HCT116 (cell line): Measurements from ENCODE around the gene RNH1. TPM values are rescaled to one million over a fixed set of nuclear protein-coding genes. Genes with fewer than 3 reads are reported as not detected.

Source experiments
- ATAC-seq: fragments of 200-7000 bp; cut with Tn5 transposase; 2 replicates; pipeline ENCODE4 v1.9.1; 2020; ENCODE audit warnings: mild to moderate bottlenecking, moderate library complexity
- BruUV-seq: library from RNA; stranded (reverse); fragments of 400-500 nt; replicated peaks from 2 replicates; lab custom pipeline; 2021; lab: Mats Ljungman, UMichigan
- CTCF ChIA-PET: fragments of 300-600 bp; sonication (Branson Sonifier 250); formaldehyde crosslinking; loops from one replicate; lab custom pipeline; 2021; ENCODE audit warnings: antibody characterized with exemption; lab: Charles Lee
- POLR2A ChIA-PET: fragments of 300-600, 350-600 bp; sonication (Branson Sonifier 250); formaldehyde crosslinking; loops from one replicate; lab custom pipeline; 2021; ENCODE audit warnings: antibody characterized with exemption; lab: Charles Lee
- RAD21 ChIA-PET, 2 experiments: fragments of 300-600 bp; sonication (Branson Sonifier 250); formaldehyde crosslinking; loops; one replicate each; lab custom pipeline; 2023; ENCODE audit warnings: low total read pairs in 2 of 2; ENCODE audit not compliant: uncharacterized antibody in 2 of 2, unreplicated experiment in 2 of 2, low non-redundant PET in 1 of 2; lab: Charles Lee
- DNase-seq: peaks from one replicate; pipeline ENCODE4 v3.0.0-alpha.2; 2010; ENCODE audit warnings: low read depth, low spot score
- H2AFZ ChIP-seq: fragments of 200-600 bp; shearing (Covaris generic), sonication (generic); 2 replicates; pipeline ENCODE4 v1.6.1; 2017; ENCODE audit warnings: low read depth, mixed run types, mixed read lengths, antibody characterized with exemption, low read length; ENCODE audit not compliant: poor library complexity, severe bottlenecking
- H3K27ac ChIP-seq: 2 replicates; pipeline ENCODE4 v1.5.1; 2012; ENCODE audit warnings: low read depth, low read length
- H3K27me3 ChIP-seq: fragments of 200-600 bp; sonication (generic); 2 replicates; pipeline ENCODE4 v1.6.1; 2016; ENCODE audit warnings: mixed run types, low read length, mixed read lengths; ENCODE audit not compliant: insufficient read depth
- H3K36me3 ChIP-seq, 2 experiments: fragments of 200-500 bp in 1 of 2; fragments of 200-600 bp in 1 of 2; sonication (Bioruptor generic) in 1 of 2; sonication (generic) in 1 of 2; 2 replicates each; pipeline versions ENCODE4 v1.5.1 to v1.6.1; 2014 to 2016; ENCODE audit warnings: low read length in 2 of 2, inconsistent platforms in 1 of 2, mixed read lengths in 1 of 2, mixed run types in 1 of 2; ENCODE audit not compliant: insufficient read depth in 2 of 2, control insufficient read depth in 1 of 2
- H3K4me1 ChIP-seq, 2 experiments: fragments of 200-600 bp in 1 of 2; sonication (generic) in 1 of 2; 2 replicates each; pipeline versions ENCODE4 v1.5.1 to v1.6.1; 2012 to 2017; ENCODE audit warnings: low read length in 2 of 2, inconsistent platforms in 1 of 2, mild to moderate bottlenecking in 1 of 2, mixed read lengths in 1 of 2, mixed run types in 1 of 2, moderate library complexity in 1 of 2; ENCODE audit not compliant: insufficient read depth in 2 of 2, control insufficient read depth in 1 of 2
- H3K4me2 ChIP-seq: fragments of 200-600 bp; sonication (generic); 2 replicates; pipeline ENCODE4 v1.6.1; 2017; ENCODE audit warnings: mixed run types, low read length, mixed read lengths
- H3K4me3 ChIP-seq, 2 experiments: fragments of 200-600 bp in 1 of 2; sonication (generic) in 1 of 2; replicated peaks in 1 of 2; 2 replicates each; pipeline ENCODE4 v1.5.1; 2011 to 2016; ENCODE audit warnings: low read length in 2 of 2, control low read depth in 1 of 2, low read depth in 1 of 2, mild to moderate bottlenecking in 1 of 2, mixed read lengths in 1 of 2, mixed run types in 1 of 2
- H3K79me2 ChIP-seq: fragments of 200-600 bp; sonication (generic); 2 replicates; pipeline ENCODE4 v1.6.1; 2017; ENCODE audit warnings: mild to moderate bottlenecking, mixed run types, low read length, moderate library complexity, mixed read lengths; ENCODE audit not compliant: insufficient read depth
- H3K9ac ChIP-seq: fragments of 200-600 bp; sonication (generic); 2 replicates; pipeline ENCODE4 v1.6.1; 2016; ENCODE audit warnings: low read length, mixed read lengths
- H3K9me2 ChIP-seq: fragments of 200-600 bp; sonication (generic), shearing (Covaris generic); 2 replicates; pipeline ENCODE4 v1.6.1; 2017; ENCODE audit warnings: mixed run types, mild to moderate bottlenecking, moderate library complexity; ENCODE audit not compliant: insufficient read depth
- H3K9me3 ChIP-seq, 2 experiments: fragments of 200-500 bp in 1 of 2; fragments of 200-600 bp in 1 of 2; sonication (Bioruptor generic) in 1 of 2; sonication (generic) in 1 of 2; 2 replicates each; pipeline ENCODE4 v1.6.1; 2014 to 2017; ENCODE audit warnings: low read length in 2 of 2, mixed read lengths in 2 of 2, inconsistent platforms in 1 of 2, low read depth in 1 of 2, mild to moderate bottlenecking in 1 of 2, mixed run types in 1 of 2, moderate library complexity in 1 of 2; ENCODE audit not compliant: control insufficient read depth in 1 of 2, insufficient read depth in 1 of 2
- H4K20me1 ChIP-seq: fragments of 200-600 bp; sonication (generic), shearing (Covaris generic); 2 replicates; pipeline ENCODE4 v1.6.1; 2017; ENCODE audit warnings: mixed run types, mild to moderate bottlenecking, moderate library complexity; ENCODE audit not compliant: insufficient read depth
- CEBPB ChIP-seq: IDR thresholded peaks from 2 replicates; pipeline ENCODE4 v1.6.1; 2012; ENCODE audit warnings: low read depth
- EZH2phosphoT487 ChIP-seq: fragments of 200-600 bp; IDR thresholded peaks from 2 replicates; pipeline ENCODE4 v1.6.1; 2018; ENCODE audit warnings: antibody characterized with exemption, borderline replicate concordance
- FOSL1 ChIP-seq: IDR thresholded peaks from 2 replicates; pipeline ENCODE4 v1.6.1; 2012; ENCODE audit warnings: low read depth
- JUND ChIP-seq: IDR thresholded peaks from 2 replicates; pipeline ENCODE4 v1.6.1; 2012
- POLR2A ChIP-seq: IDR thresholded peaks from 2 replicates; pipeline ENCODE4 v1.7.0; 2011; ENCODE audit warnings: borderline replicate concordance; ENCODE audit not compliant: insufficient read depth, insufficient read length; ENCODE audit errors: extremely low read depth
- SIN3A ChIP-seq: IDR thresholded peaks from 2 replicates; pipeline ENCODE4 v1.6.1; 2012; ENCODE audit warnings: low read depth
- SP1 ChIP-seq: IDR thresholded peaks from 2 replicates; pipeline ENCODE4 v1.6.1; 2012; ENCODE audit warnings: low read depth
- TCF7L2 ChIP-seq: IDR thresholded peaks from 2 replicates; pipeline ENCODE4 v1.7.0; 2011; ENCODE audit warnings: borderline replicate concordance, inconsistent platforms; ENCODE audit not compliant: insufficient read depth, insufficient read length; ENCODE audit errors: extremely low read depth
- ZFX ChIP-seq: fragments of 450-650 bp; IDR thresholded peaks from 2 replicates; pipeline ENCODE4 v1.6.1; 2017
- ZNF274 ChIP-seq: fragments of 200-500 bp; sonication (Bioruptor generic); IDR thresholded peaks from 2 replicates; pipeline ENCODE4 v1.6.1; 2014; ENCODE audit warnings: mild to moderate bottlenecking, low read depth, low read length, inconsistent platforms
- intact Hi-C: fragments of 100-400 bp; cut with micrococcal nuclease; formaldehyde crosslinking; loops from 2 replicates; pipeline ENCODE4 v1.10.0; 2022
- total RNA-seq: library from RNA; stranded (reverse); gene quantifications from one replicate; pipeline ENCODE4 v1.2.1, GENCODE V29; 2021; ENCODE audit not compliant: unreplicated experiment
- TF ChIP-seq, protein P1 (sequence below): IDR thresholded peaks from 2 replicates; pipeline ENCODE4 v1.6.1; 2012
- TF ChIP-seq, protein P2 (sequence below): IDR thresholded peaks from 2 replicates; pipeline ENCODE4 v1.6.1; 2012; ENCODE audit warnings: low read depth
- TF ChIP-seq, protein P3 (sequence below): IDR thresholded peaks from 2 replicates; pipeline ENCODE4 v1.6.1; 2011; ENCODE audit warnings: mild to moderate bottlenecking, low read length, moderate library complexity; ENCODE audit not compliant: insufficient replicate concordance; ENCODE audit errors: extremely low read depth

Gene RNH1
- total RNA-seq, 1 experiment from 2014 or later, result 120 TPM

DNA sequence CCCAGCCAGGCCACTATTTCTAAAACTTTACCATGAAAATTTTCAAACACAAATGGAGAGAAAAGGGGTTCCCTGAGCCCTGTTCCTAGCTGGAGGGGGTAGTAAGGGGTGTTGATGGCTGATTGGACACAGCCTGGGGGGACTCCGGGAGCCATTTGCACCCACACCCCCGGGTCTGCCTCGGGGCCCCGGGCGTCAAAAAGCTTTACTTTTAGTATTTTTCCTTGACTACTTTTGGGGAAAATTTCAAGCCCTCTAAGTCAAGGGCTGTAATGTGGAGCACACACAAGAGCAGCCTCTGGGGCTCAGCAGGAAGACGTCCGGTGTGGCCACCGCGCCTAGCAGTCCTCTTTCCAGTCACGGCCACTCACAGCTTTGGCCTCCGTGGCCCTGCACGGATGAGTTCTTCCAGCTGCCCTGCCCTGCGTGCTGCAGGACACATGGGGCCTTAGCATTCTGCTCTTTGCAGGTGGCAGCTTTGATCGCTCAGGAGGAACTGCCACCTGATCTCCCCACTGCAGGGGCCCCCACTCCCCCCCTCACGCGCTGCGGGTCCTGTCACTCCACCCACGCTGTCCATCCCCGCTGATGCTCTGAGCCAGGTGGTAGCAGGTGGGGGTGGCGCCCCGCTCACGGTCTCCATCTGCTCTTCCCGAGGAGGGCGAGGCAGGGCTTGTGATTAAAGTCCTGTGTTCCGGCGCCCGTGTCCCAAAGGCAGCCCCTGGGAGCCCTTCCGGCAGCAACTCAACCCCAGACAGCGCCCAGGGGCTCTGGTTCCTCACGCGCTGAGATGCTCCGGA, 14.4 kb downstream of the RNH1 start:
- Histone ChIP-seq H3K4me3 (no peak overlapping the region), H2AFZ (no peak overlapping the region), H3K36me3 (peaks cover 6 to 12% of the 10 kb centered on the region in 2 experiments; a peak in 2 of 4 replicates), H3K27ac (no peak overlapping the region), H4K20me1 (no peaks in the 10 kb centered on the region), H3K9me3 (no peaks in the 10 kb centered on the region), H3K79me2 (no peaks in the 10 kb centered on the region), H3K9ac (no peak overlapping the region), H3K9me2 (no peaks in the 10 kb centered on the region), H3K4me1 (no peaks in the 10 kb centered on the region), H3K27me3 (no peaks in the 10 kb centered on the region), H3K4me2 (no peak overlapping the region)
- ATAC-seq (no peak), DNase-seq (no peak)
- intact Hi-C loops, result no loop called here
- ChIA-PET CTCF (no interaction called here), POLR2A (interaction anchor here (0.7 kb wide), 1 partner anchor 13 kb away, joined by 4 read pairs; no protein-coding TSS in a partner anchor), RAD21 (no interaction called here)
- TF ChIP-seq POLR2A (no peak), TCF7L2 (no peak), FOSL1 (no peak), ZNF274 (no peak)
- TF ChIP-seq, protein P1, sequence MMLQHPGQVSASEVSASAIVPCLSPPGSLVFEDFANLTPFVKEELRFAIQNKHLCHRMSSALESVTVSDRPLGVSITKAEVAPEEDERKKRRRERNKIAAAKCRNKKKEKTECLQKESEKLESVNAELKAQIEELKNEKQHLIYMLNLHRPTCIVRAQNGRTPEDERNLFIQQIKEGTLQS, result no peak
- BruUV-seq, result no TSS peak

DNA sequence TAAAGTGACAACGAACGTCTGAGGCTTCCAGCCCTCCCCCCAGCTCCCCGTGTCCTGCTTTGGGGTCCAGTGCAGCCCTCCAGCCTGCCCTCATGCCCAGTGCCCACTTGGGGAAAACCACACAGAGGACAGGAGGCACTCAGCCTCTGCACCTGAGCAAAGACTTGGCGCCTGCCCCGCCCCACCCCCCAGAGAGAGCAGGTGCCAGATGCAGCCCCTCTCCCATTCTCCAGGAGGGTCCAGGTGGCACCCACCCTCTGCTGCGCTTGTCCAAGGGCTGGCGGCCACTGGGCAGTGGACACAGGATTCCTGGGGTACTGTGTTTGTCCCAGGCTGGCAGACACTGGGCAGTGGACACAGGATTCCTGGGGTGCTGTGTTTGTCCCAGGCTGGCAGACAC, 15.7 kb downstream of the RNH1 start:
- POLR2A ChIA-PET, result no interaction called here
- CTCF ChIA-PET, result no interaction called here
- TF ChIP-seq TCF7L2, result no peak
- TF ChIP-seq SP1, result no peak
- TF ChIP-seq EZH2phosphoT487, result no peak
- TF ChIP-seq JUND, result no peak
- no peak for TF ChIP-seq CEBPB
- no peak for TF ChIP-seq FOSL1
- TF ChIP-seq, protein P2, sequence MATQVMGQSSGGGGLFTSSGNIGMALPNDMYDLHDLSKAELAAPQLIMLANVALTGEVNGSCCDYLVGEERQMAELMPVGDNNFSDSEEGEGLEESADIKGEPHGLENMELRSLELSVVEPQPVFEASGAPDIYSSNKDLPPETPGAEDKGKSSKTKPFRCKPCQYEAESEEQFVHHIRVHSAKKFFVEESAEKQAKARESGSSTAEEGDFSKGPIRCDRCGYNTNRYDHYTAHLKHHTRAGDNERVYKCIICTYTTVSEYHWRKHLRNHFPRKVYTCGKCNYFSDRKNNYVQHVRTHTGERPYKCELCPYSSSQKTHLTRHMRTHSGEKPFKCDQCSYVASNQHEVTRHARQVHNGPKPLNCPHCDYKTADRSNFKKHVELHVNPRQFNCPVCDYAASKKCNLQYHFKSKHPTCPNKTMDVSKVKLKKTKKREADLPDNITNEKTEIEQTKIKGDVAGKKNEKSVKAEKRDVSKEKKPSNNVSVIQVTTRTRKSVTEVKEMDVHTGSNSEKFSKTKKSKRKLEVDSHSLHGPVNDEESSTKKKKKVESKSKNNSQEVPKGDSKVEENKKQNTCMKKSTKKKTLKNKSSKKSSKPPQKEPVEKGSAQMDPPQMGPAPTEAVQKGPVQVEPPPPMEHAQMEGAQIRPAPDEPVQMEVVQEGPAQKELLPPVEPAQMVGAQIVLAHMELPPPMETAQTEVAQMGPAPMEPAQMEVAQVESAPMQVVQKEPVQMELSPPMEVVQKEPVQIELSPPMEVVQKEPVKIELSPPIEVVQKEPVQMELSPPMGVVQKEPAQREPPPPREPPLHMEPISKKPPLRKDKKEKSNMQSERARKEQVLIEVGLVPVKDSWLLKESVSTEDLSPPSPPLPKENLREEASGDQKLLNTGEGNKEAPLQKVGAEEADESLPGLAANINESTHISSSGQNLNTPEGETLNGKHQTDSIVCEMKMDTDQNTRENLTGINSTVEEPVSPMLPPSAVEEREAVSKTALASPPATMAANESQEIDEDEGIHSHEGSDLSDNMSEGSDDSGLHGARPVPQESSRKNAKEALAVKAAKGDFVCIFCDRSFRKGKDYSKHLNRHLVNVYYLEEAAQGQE, result no peak
- TF ChIP-seq ZFX, result no peak
- TF ChIP-seq SIN3A, result no peak
- TF ChIP-seq, protein P3, sequence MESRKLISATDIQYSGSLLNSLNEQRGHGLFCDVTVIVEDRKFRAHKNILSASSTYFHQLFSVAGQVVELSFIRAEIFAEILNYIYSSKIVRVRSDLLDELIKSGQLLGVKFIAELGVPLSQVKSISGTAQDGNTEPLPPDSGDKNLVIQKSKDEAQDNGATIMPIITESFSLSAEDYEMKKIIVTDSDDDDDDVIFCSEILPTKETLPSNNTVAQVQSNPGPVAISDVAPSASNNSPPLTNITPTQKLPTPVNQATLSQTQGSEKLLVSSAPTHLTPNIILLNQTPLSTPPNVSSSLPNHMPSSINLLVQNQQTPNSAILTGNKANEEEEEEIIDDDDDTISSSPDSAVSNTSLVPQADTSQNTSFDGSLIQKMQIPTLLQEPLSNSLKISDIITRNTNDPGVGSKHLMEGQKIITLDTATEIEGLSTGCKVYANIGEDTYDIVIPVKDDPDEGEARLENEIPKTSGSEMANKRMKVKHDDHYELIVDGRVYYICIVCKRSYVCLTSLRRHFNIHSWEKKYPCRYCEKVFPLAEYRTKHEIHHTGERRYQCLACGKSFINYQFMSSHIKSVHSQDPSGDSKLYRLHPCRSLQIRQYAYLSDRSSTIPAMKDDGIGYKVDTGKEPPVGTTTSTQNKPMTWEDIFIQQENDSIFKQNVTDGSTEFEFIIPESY, result no peak

More for the DNA sequence above, 15.7 kb downstream of the RNH1 start:
- Histone ChIP-seq H3K9me3 (no peaks in the 10 kb centered on the region), H3K27ac (no peak overlapping the region), H3K27me3 (no peaks in the 10 kb centered on the region), H3K4me2 (no peak overlapping the region), H2AFZ (no peak overlapping the region), H3K4me1 (no peaks in the 10 kb centered on the region), H3K4me3 (no peak overlapping the region), H3K9me2 (no peaks in the 10 kb centered on the region), H3K36me3 (peaks cover 0 to 4% of the 10 kb centered on the region in 2 experiments; a peak in 2 of 4 replicates), H3K9ac (no peak overlapping the region), H3K79me2 (no peaks in the 10 kb centered on the region; the same call in 1 of the 2 replicates), H4K20me1 (no peaks in the 10 kb centered on the region)
- BruUV-seq, result no TSS peak
- ATAC-seq, result no peak
- RAD21 ChIA-PET, result no interaction called here
- no peak for DNase-seq
- intact Hi-C loops, result no loop called here
